ENCODE results near the gene RAET1G.
"Not testable (repeated sequence)": the region's sequence is repeated elsewhere in the genome, so short reads cannot be mapped to it uniquely, and the experiment has no call there.

The RAET1G gene

GRCh38 chr6:149948616-149949015 lies 25.7 kb upstream of the RAET1G start:
- Histone ChIP-seq H3K4ac (ENCODE audit: low read length) (no peak overlapping the region), H3K36me3 (replicated peaks in 1 of 2; ENCODE audit: control insufficient read depth in 2 of 2, insufficient read depth in 2 of 2, low read length in 2 of 2) (no peaks in the 10 kb centered on the region), H3K23ac (ENCODE audit: low read depth, low read length, poor library complexity) (no peak overlapping the region), H2AFZ (ENCODE audit: low read length) (no peak overlapping the region), H2AK5ac (ENCODE audit: low read depth, low read length) (no peak overlapping the region), H3K14ac (ENCODE audit: low read length) (no peak overlapping the region), H3K4me2 (ENCODE audit: insufficient read depth, low read length, poor library complexity, severe bottlenecking) (no peak overlapping the region), H3K4me3 (ENCODE audit: low read length in 2 of 2) (no peak overlapping the region), H2BK5ac (ENCODE audit: low read length) (no peak overlapping the region), H2BK120ac (ENCODE audit: low read depth, low read length) (no peak overlapping the region), H3K4me1 (ENCODE audit: control insufficient read depth in 2 of 2, insufficient read depth in 1 of 2, low read depth in 1 of 2, low read length in 2 of 2) (no peaks in the 10 kb centered on the region), H3K9ac (ENCODE audit: low read depth, low read length, poor library complexity) (no peak overlapping the region), H3K27me3 (ENCODE audit: control insufficient read depth in 3 of 3, insufficient read depth in 3 of 3, low read depth in 1 of 3, low read length in 3 of 3) (peaks cover 3 to 69% (median 42%) of the 10 kb centered on the region in 3 experiments), H2BK12ac (ENCODE audit: low read length) (no peak overlapping the region), H2BK15ac (ENCODE audit: low read length) (no peak overlapping the region), H3K18ac (ENCODE audit: low read length) (no peak overlapping the region), H3K27ac (replicated peaks; ENCODE audit: low read length) (no peak overlapping the region), H3K79me1 (ENCODE audit: low read depth, low read length) (no peaks in the 10 kb centered on the region), H3K9me3 (replicated peaks in 1 of 2; ENCODE audit: control insufficient read depth in 2 of 2, insufficient read depth in 1 of 2, low read depth in 1 of 2, low read length in 2 of 2) (no peaks in the 10 kb centered on the region), H4K8ac (ENCODE audit: low read depth, low read length) (no peak overlapping the region), H4K91ac (ENCODE audit: low read depth, low read length, poor library complexity) (no peak overlapping the region)
- no CpG with 5 or more reads among the region's 5 CpGs for WGBS, 2 donors (ENCODE audit: extremely low coverage in 2 of 2, insufficient read length in 2 of 2, insufficient replicate concordance in 1 of 2)
- DNase-seq (ENCODE audit: low spot score) = no peak

- Histone ChIP-seq H3K9ac (ENCODE audit: low read depth, low read length, poor library complexity) (no peak overlapping the region), H2BK12ac (ENCODE audit: low read length) (no peak overlapping the region), H4K91ac (ENCODE audit: low read depth, low read length, poor library complexity) (no peak overlapping the region), H3K9me3 (replicated peaks in 1 of 2; ENCODE audit: control insufficient read depth in 2 of 2, insufficient read depth in 1 of 2, low read depth in 1 of 2, low read length in 2 of 2) (no peaks in the 10 kb centered on the region), H3K4me3 (ENCODE audit: low read length in 2 of 2) (no peak overlapping the region), H3K23ac (ENCODE audit: low read depth, low read length, poor library complexity) (no peak overlapping the region), H3K36me3 (replicated peaks in 1 of 2; ENCODE audit: control insufficient read depth in 2 of 2, insufficient read depth in 2 of 2, low read length in 2 of 2) (no peaks in the 10 kb centered on the region), H3K18ac (ENCODE audit: low read length) (peak overlapping the region; percentile 38), H2AFZ (ENCODE audit: low read length) (no peak overlapping the region), H3K27me3 (ENCODE audit: control insufficient read depth in 3 of 3, insufficient read depth in 3 of 3, low read depth in 1 of 3, low read length in 3 of 3) (peaks cover 3 to 68% (median 44%) of the 10 kb centered on the region in 3 experiments), H3K14ac (ENCODE audit: low read length) (no peak overlapping the region), H3K4ac (ENCODE audit: low read length) (no peak overlapping the region), H3K27ac (replicated peaks; ENCODE audit: low read length) (no peak overlapping the region), H2BK120ac (ENCODE audit: low read depth, low read length) (no peak overlapping the region), H3K4me2 (ENCODE audit: insufficient read depth, low read length, poor library complexity, severe bottlenecking) (no peak overlapping the region), H2BK5ac (ENCODE audit: low read length) (no peak overlapping the region), H2BK15ac (ENCODE audit: low read length) (no peak overlapping the region), H3K4me1 (ENCODE audit: control insufficient read depth in 2 of 2, insufficient read depth in 1 of 2, low read depth in 1 of 2, low read length in 2 of 2) (no peaks in the 10 kb centered on the region), H3K79me1 (ENCODE audit: low read depth, low read length) (no peaks in the 10 kb centered on the region), H4K8ac (ENCODE audit: low read depth, low read length) (no peak overlapping the region), H2AK5ac (ENCODE audit: low read depth, low read length) (peak overlapping the region; percentile 25)
- no peak for DNase-seq (ENCODE audit: low spot score)
- no CpG with 5 or more reads among the region's 1 CpG for WGBS, 2 donors (ENCODE audit: extremely low coverage in 2 of 2, insufficient read length in 2 of 2, insufficient replicate concordance in 1 of 2)
Measured at GRCh38 chr6:149948011-149948410, 25.1 kb upstream of the RAET1G start.

GRCh38 chr6:149947533-149947932 lies 24.6 kb upstream of the RAET1G start:
- not testable (repeated sequence) for H2BK120ac ChIP-seq (ENCODE audit: low read depth, low read length); H3K27ac ChIP-seq (replicated peaks; ENCODE audit: low read length); H3K4me2 ChIP-seq (ENCODE audit: insufficient read depth, low read length, poor library complexity, severe bottlenecking); H3K36me3 ChIP-seq (replicated peaks in 1 of 2; ENCODE audit: control insufficient read depth in 2 of 2, insufficient read depth in 2 of 2, low read length in 2 of 2); H3K23ac ChIP-seq (ENCODE audit: low read depth, low read length, poor library complexity); H3K4ac ChIP-seq (ENCODE audit: low read length); H2BK12ac ChIP-seq (ENCODE audit: low read length); H3K18ac ChIP-seq (ENCODE audit: low read length); H2BK15ac ChIP-seq (ENCODE audit: low read length); H3K9me3 ChIP-seq (replicated peaks in 1 of 2; ENCODE audit: control insufficient read depth in 2 of 2, insufficient read depth in 1 of 2, low read depth in 1 of 2, low read length in 2 of 2); H3K14ac ChIP-seq (ENCODE audit: low read length); H2BK5ac ChIP-seq (ENCODE audit: low read length); H3K9ac ChIP-seq (ENCODE audit: low read depth, low read length, poor library complexity); H2AFZ ChIP-seq (ENCODE audit: low read length); H3K79me1 ChIP-seq (ENCODE audit: low read depth, low read length); H3K4me1 ChIP-seq (ENCODE audit: control insufficient read depth in 2 of 2, insufficient read depth in 1 of 2, low read depth in 1 of 2, low read length in 2 of 2); H4K91ac ChIP-seq (ENCODE audit: low read depth, low read length, poor library complexity); H3K4me3 ChIP-seq (ENCODE audit: low read length in 2 of 2); H2AK5ac ChIP-seq (ENCODE audit: low read depth, low read length); DNase-seq (ENCODE audit: low spot score); H4K8ac ChIP-seq (ENCODE audit: low read depth, low read length)
- H3K27me3 ChIP-seq (ENCODE audit: control insufficient read depth in 3 of 3, insufficient read depth in 3 of 3, low read depth in 1 of 3, low read length in 3 of 3) = peaks cover 3 to 68% (median 44%) of the 10 kb centered on the region in 3 experiments
- no CpG with 5 or more reads among the region's 1 CpG for WGBS, 2 donors (ENCODE audit: extremely low coverage in 2 of 2, insufficient read length in 2 of 2, insufficient replicate concordance in 1 of 2)

GRCh38 chr6:149946631-149947030 lies 23.7 kb upstream of the RAET1G start:
- H4K91ac ChIP-seq (ENCODE audit: low read depth, low read length, poor library complexity); H3K4me1 ChIP-seq (ENCODE audit: control insufficient read depth in 2 of 2, insufficient read depth in 1 of 2, low read depth in 1 of 2, low read length in 2 of 2); H3K9ac ChIP-seq (ENCODE audit: low read depth, low read length, poor library complexity); H2AK5ac ChIP-seq (ENCODE audit: low read depth, low read length); H3K36me3 ChIP-seq (replicated peaks in 1 of 2; ENCODE audit: control insufficient read depth in 2 of 2, insufficient read depth in 2 of 2, low read length in 2 of 2); H3K14ac ChIP-seq (ENCODE audit: low read length); H3K4me3 ChIP-seq (ENCODE audit: low read length in 2 of 2); H2BK15ac ChIP-seq (ENCODE audit: low read length); H2BK120ac ChIP-seq (ENCODE audit: low read depth, low read length); H3K27ac ChIP-seq (replicated peaks; ENCODE audit: low read length); DNase-seq (ENCODE audit: low spot score); H3K23ac ChIP-seq (ENCODE audit: low read depth, low read length, poor library complexity); H2BK5ac ChIP-seq (ENCODE audit: low read length); H3K18ac ChIP-seq (ENCODE audit: low read length); H4K8ac ChIP-seq (ENCODE audit: low read depth, low read length); H2BK12ac ChIP-seq (ENCODE audit: low read length); H3K4me2 ChIP-seq (ENCODE audit: insufficient read depth, low read length, poor library complexity, severe bottlenecking); H3K79me1 ChIP-seq (ENCODE audit: low read depth, low read length); H3K4ac ChIP-seq (ENCODE audit: low read length); H3K9me3 ChIP-seq (replicated peaks in 1 of 2; ENCODE audit: control insufficient read depth in 2 of 2, insufficient read depth in 1 of 2, low read depth in 1 of 2, low read length in 2 of 2); H2AFZ ChIP-seq (ENCODE audit: low read length): not testable (repeated sequence)
- no CpG with 5 or more reads among the region's 7 CpGs for WGBS, 2 donors (ENCODE audit: extremely low coverage in 2 of 2, insufficient read length in 2 of 2, insufficient replicate concordance in 1 of 2)
- H3K27me3 ChIP-seq (ENCODE audit: control insufficient read depth in 3 of 3, insufficient read depth in 3 of 3, low read depth in 1 of 3, low read length in 3 of 3) = peaks cover 9 to 66% (median 45%) of the 10 kb centered on the region in 3 experiments
